PC-9 (cell line): ENCODE data around the gene CKS1B. TPM values are rescaled to one million over a fixed set of nuclear protein-coding genes. Genes with fewer than 3 reads are reported as not detected.

ENCODE experiments used
- BruUV-seq: library from RNA; stranded (reverse); fragments of 400-500 nt; replicated peaks from 2 replicates; lab custom pipeline; 2021; lab: Mats Ljungman, UMichigan
- CTCF ChIA-PET: fragments of 300-600 bp; sonication (Branson Sonifier 250); formaldehyde crosslinking; loops from one replicate; lab custom pipeline; 2022; ENCODE audit warnings: antibody characterized with exemption; lab: Charles Lee
- POLR2A ChIA-PET: fragments of 300-600 bp; sonication (Branson Sonifier 250); formaldehyde crosslinking; loops from one replicate; lab custom pipeline; 2022; ENCODE audit warnings: antibody characterized with exemption; ENCODE audit not compliant: unreplicated experiment; lab: Charles Lee
- DNase-seq, 2 experiments: peaks; one replicate each; pipeline versions ENCODE4 v3.0.0 to v3.0.0-alpha.2; 2015 to 2022; ENCODE audit warnings: mixed read lengths in 1 of 2
- H2AFZ ChIP-seq: fragments of 200-600 bp; sonication (generic); 2 replicates; pipeline ENCODE4 v1.8.1; 2017; ENCODE audit warnings: antibody characterized with exemption
- H3F3A ChIP-seq: fragments of 200-600 bp; sonication (generic); 2 replicates; pipeline ENCODE4 v1.8.1; 2017; ENCODE audit warnings: antibody characterized with exemption, mild to moderate bottlenecking, low read depth; ENCODE audit not compliant: insufficient read depth
- H3K27ac ChIP-seq: fragments of 200-600 bp; sonication (generic); 2 replicates; pipeline ENCODE4 v1.6.1; 2016; ENCODE audit warnings: mixed run types
- H3K27me3 ChIP-seq: fragments of 200-600 bp; sonication (generic); 2 replicates; pipeline ENCODE4 v1.6.1; 2016; ENCODE audit warnings: low read depth, mixed run types; ENCODE audit not compliant: insufficient read depth
- H3K36me3 ChIP-seq: fragments of 200-600 bp; sonication (generic); 2 replicates; pipeline ENCODE4 v1.6.1; 2016; ENCODE audit warnings: low read depth, mixed run types
- H3K4me1 ChIP-seq: fragments of 200-600 bp; sonication (generic); replicated peaks from 2 replicates; pipeline ENCODE4 v1.6.1; 2016; ENCODE audit warnings: mixed run types; ENCODE audit not compliant: insufficient read depth
- H3K4me2 ChIP-seq: fragments of 200-600 bp; sonication (generic); 2 replicates; pipeline ENCODE4 v1.6.1; 2017; ENCODE audit warnings: mixed run types
- H3K4me3 ChIP-seq: fragments of 200-600 bp; sonication (generic); 2 replicates; pipeline ENCODE4 v1.6.1; 2016; ENCODE audit warnings: mixed run types
- H3K79me2 ChIP-seq: fragments of 200-600 bp; sonication (generic); 2 replicates; pipeline ENCODE4 v1.6.1; 2017; ENCODE audit warnings: low read depth, mixed run types
- H3K9me2 ChIP-seq: fragments of 200-600 bp; sonication (generic); 2 replicates; pipeline ENCODE4 v1.8.1; 2017; ENCODE audit warnings: mild to moderate bottlenecking; ENCODE audit not compliant: insufficient read depth
- H3K9me3 ChIP-seq: fragments of 200-600 bp; sonication (generic); 2 replicates; pipeline ENCODE4 v1.8.1; 2016; ENCODE audit warnings: low read depth; ENCODE audit not compliant: insufficient read depth
- H4K20me1 ChIP-seq: fragments of 200-600 bp; sonication (generic); 2 replicates; pipeline ENCODE4 v1.8.1; 2017; ENCODE audit not compliant: insufficient read depth
- CTCF ChIP-seq: fragments of 200-600 bp; sonication (generic); conservative IDR thresholded peaks from 2 replicates; pipeline ENCODE4 v1.6.1; 2017; ENCODE audit warnings: mixed run types, antibody characterized with exemption, mild to moderate bottlenecking, moderate library complexity
- EZH2 ChIP-seq: fragments of 200-600 bp; sonication (generic); IDR thresholded peaks from 2 replicates; pipeline ENCODE4 v1.8.0; 2017; ENCODE audit warnings: antibody characterized with exemption, low read depth
- intact Hi-C: fragments of 100-400 bp; cut with micrococcal nuclease; formaldehyde crosslinking; loops from one replicate; pipeline ENCODE4 v1.10.0; 2022; ENCODE audit not compliant: unreplicated experiment
- total RNA-seq: library from RNA; stranded (reverse); gene quantifications from 2 replicates; pipeline ENCODE4 v1.2.3, GENCODE V29; 2021

Gene CKS1B
- total RNA-seq, 1 experiment from 2014 or later, result 236 TPM

GRCh38 chr1:154988058-154988954 is 13.8 kb downstream of the CKS1B start:
- no peak for TF ChIP-seq EZH2
- no peak for TF ChIP-seq CTCF
- Histone ChIP-seq H2AFZ (no peak overlapping the region), H3K4me1 (peaks cover 28% of the 10 kb centered on the region), H3K4me2 (no peak overlapping the region; the same call in 1 of the 2 replicates), H3K27me3 (no peaks in the 10 kb centered on the region), H3K27ac (no peak overlapping the region), H4K20me1 (no peaks in the 10 kb centered on the region), H3K79me2 (peaks cover 57% of the 10 kb centered on the region), H3K9me3 (no peaks in the 10 kb centered on the region), H3K9me2 (no peaks in the 10 kb centered on the region), H3K4me3 (no peak overlapping the region), H3K36me3 (peaks cover 18% of the 10 kb centered on the region), H3F3A (peaks cover 31% of the 10 kb centered on the region; the same call in 1 of the 2 replicates)
- no TSS peak for BruUV-seq
- ChIA-PET CTCF (no interaction called here), POLR2A (interaction anchor here (0.6 kb wide), 1 partner anchor 34 kb away, joined by 4 read pairs; no protein-coding TSS in a partner anchor)
- DNase-seq, result no peak
- intact Hi-C loops, result no loop called here

- BruUV-seq, result no TSS peak
- Histone ChIP-seq H3K4me1 (peaks cover 25% of the 10 kb centered on the region), H3F3A (peaks cover 40% of the 10 kb centered on the region; the same call in 1 of the 2 replicates), H3K4me3 (no peak overlapping the region), H3K36me3 (peaks cover 18% of the 10 kb centered on the region), H3K9me2 (no peaks in the 10 kb centered on the region), H3K9me3 (no peaks in the 10 kb centered on the region), H3K27ac (no peak overlapping the region), H2AFZ (no peak overlapping the region), H3K79me2 (peaks cover 47% of the 10 kb centered on the region), H4K20me1 (no peaks in the 10 kb centered on the region), H3K27me3 (no peaks in the 10 kb centered on the region), H3K4me2 (no peak overlapping the region)
- no peak for DNase-seq
- TF ChIP-seq EZH2 (no peak), CTCF (no peak)
- intact Hi-C loops, result no loop called here
- ChIA-PET POLR2A (interaction anchor here (0.5 kb wide), 1 partner anchor 94 kb away, joined by 4 read pairs; no protein-coding TSS in a partner anchor), CTCF (no interaction called here)
Measured at GRCh38 chr1:154989195-154989860, 14.8 kb downstream of the CKS1B start.

- intact Hi-C loops, result no loop called here
- H3F3A ChIP-seq, result peaks cover 49% of the 10 kb centered on the region
- no peak overlapping the region for H3K27ac ChIP-seq
- peaks cover 37% of the 10 kb centered on the region for H3K79me2 ChIP-seq
- no peak overlapping the region for H2AFZ ChIP-seq
- TF ChIP-seq CTCF (no peak), EZH2 (no peak)
- H3K4me1 ChIP-seq, result peaks cover 27% of the 10 kb centered on the region
- POLR2A ChIA-PET, result no interaction called here
- no peak overlapping the region for H3K4me3 ChIP-seq
- no peaks in the 10 kb centered on the region for H3K9me2 ChIP-seq
- no TSS peak for BruUV-seq
- H3K9me3 ChIP-seq, result no peaks in the 10 kb centered on the region
- no peaks in the 10 kb centered on the region for H3K27me3 ChIP-seq
- CTCF ChIA-PET, result no interaction called here
- H3K36me3 ChIP-seq, result peaks cover 18% of the 10 kb centered on the region
- no peak overlapping the region for H3K4me2 ChIP-seq
- H4K20me1 ChIP-seq, result no peaks in the 10 kb centered on the region
- DNase-seq, result no peak
Measured at GRCh38 chr1:154990276-154990675, 15.8 kb downstream of the CKS1B start.
